Karpas-422 (cell line): ENCODE results near the gene REM2. TPM values are rescaled to one million over a fixed set of nuclear protein-coding genes. Genes with fewer than 3 reads are reported as not detected.
A peak's percentile ranks its signal among the peaks of the same experiment; 100 is the strongest.

Experiments
- DNase-seq: peaks from one replicate; pipeline ENCODE4 v3.0.0-alpha.2; 2015
- H2AFZ ChIP-seq: fragments of 200-600 bp; sonication (generic); 2 replicates; pipeline ENCODE4 v1.6.1; 2014; ENCODE audit warnings: antibody characterized with exemption, low read length, mixed read lengths
- H3K27ac ChIP-seq: fragments of 200-600 bp; sonication (generic); 2 replicates; pipeline ENCODE4 v1.5.1; 2014; ENCODE audit warnings: mild to moderate bottlenecking, low read length, moderate library complexity
- H3K27me3 ChIP-seq: fragments of 200-600 bp; sonication (generic); 2 replicates; pipeline ENCODE4 v1.6.1; 2014; ENCODE audit warnings: low read length, mixed read lengths
- H3K36me3 ChIP-seq: fragments of 200-600 bp; sonication (generic); 2 replicates; pipeline ENCODE4 v1.6.1; 2014; ENCODE audit warnings: low read length, mixed read lengths; ENCODE audit not compliant: insufficient read depth
- H3K4me1 ChIP-seq: fragments of 200-600 bp; sonication (generic); 2 replicates; pipeline ENCODE4 v1.6.1; 2014; ENCODE audit warnings: mild to moderate bottlenecking, low read length, mixed read lengths
- H3K4me2 ChIP-seq: fragments of 200-600 bp; sonication (generic); 2 replicates; pipeline ENCODE4 v1.6.1; 2014; ENCODE audit warnings: low read length, low read depth, mild to moderate bottlenecking; ENCODE audit not compliant: poor library complexity, severe bottlenecking
- H3K4me3 ChIP-seq: fragments of 200-600 bp; sonication (generic); 2 replicates; pipeline ENCODE4 v1.5.1; 2014; ENCODE audit warnings: mild to moderate bottlenecking, antibody characterized with exemption, low read length, mixed read lengths
- H3K79me2 ChIP-seq: fragments of 200-600 bp; sonication (generic); 2 replicates; pipeline ENCODE4 v1.6.1; 2014; ENCODE audit warnings: mild to moderate bottlenecking, low read length, mixed read lengths
- H3K9ac ChIP-seq: fragments of 200-600 bp; sonication (generic); 2 replicates; pipeline ENCODE4 v1.6.0; 2014; ENCODE audit warnings: low read length
- H3K9me2 ChIP-seq: fragments of 200-600 bp; sonication (generic), shearing (Covaris generic); replicated peaks from 2 replicates; pipeline ENCODE4 v1.6.0; 2014; ENCODE audit warnings: mild to moderate bottlenecking, low read length, moderate library complexity; ENCODE audit not compliant: insufficient read depth
- H3K9me3 ChIP-seq: fragments of 300-700, 200-600 bp; sonication (generic); 2 replicates; pipeline ENCODE4 v1.6.1; 2014; ENCODE audit warnings: low read length, mixed read lengths
- H4K20me1 ChIP-seq: fragments of 200-600 bp; sonication (generic); 2 replicates; pipeline ENCODE4 v1.6.1; 2014; ENCODE audit warnings: mild to moderate bottlenecking, antibody characterized with exemption, low read length, low read depth; ENCODE audit not compliant: insufficient read depth
- total RNA-seq: library from RNA; depleted of rRNA; stranded (reverse); fragments of >200 nt; shearing (Covaris generic); gene quantifications from 2 replicates; pipeline ENCODE4 v1.2.3, GENCODE V29; 2014; ENCODE audit warnings: low replicate concordance

The REM2 gene
- total RNA-seq, 1 experiment from 2014 or later: not detected

- Histone ChIP-seq H3K36me3 (0 out of 2 replicates have a peak, but pooled peaks cover 6% of the 10 kb centered on the region), H3K4me3 (no peak overlapping the region), H3K4me2 (no peak overlapping the region), H3K4me1 (peaks cover 25% of the 10 kb centered on the region), H3K79me2 (no peaks in the 10 kb centered on the region), H4K20me1 (no peaks in the 10 kb centered on the region; the same call in 1 of the 2 replicates), H3K9ac (no peak overlapping the region), H3K27ac (no peak overlapping the region), H3K9me2 (no peaks in the 10 kb centered on the region), H3K27me3 (no peaks in the 10 kb centered on the region), H3K9me3 (no peaks in the 10 kb centered on the region), H2AFZ (no peak overlapping the region)
- DNase-seq: no peak
These were observed 13.3 kb downstream of the REM2 start for GRCh38 chr14:22896356-22896755.

GRCh38 chr14:22896760-22897159 lies 13.7 kb downstream of the REM2 start:
- Histone ChIP-seq H3K27me3 (no peaks in the 10 kb centered on the region), H3K27ac (no peak overlapping the region), H4K20me1 (no peaks in the 10 kb centered on the region; the same call in 1 of the 2 replicates), H2AFZ (no peak overlapping the region), H3K4me3 (no peak overlapping the region), H3K4me2 (no peak overlapping the region), H3K79me2 (no peaks in the 10 kb centered on the region), H3K9me2 (no peaks in the 10 kb centered on the region), H3K9ac (no peak overlapping the region), H3K4me1 (peaks cover 25% of the 10 kb centered on the region), H3K36me3 (peaks cover 7% of the 10 kb centered on the region; the same call in 1 of the 2 replicates), H3K9me3 (no peaks in the 10 kb centered on the region)
- DNase-seq: no peak

- H4K20me1 ChIP-seq: no peaks in the 10 kb centered on the region; the same call in 1 of the 2 replicates
- no peak overlapping the region for H3K4me2 ChIP-seq
- no peak for DNase-seq
- no peak overlapping the region for H2AFZ ChIP-seq
- H3K9me3 ChIP-seq: no peaks in the 10 kb centered on the region
- H3K4me3 ChIP-seq: no peak overlapping the region
- H3K4me1 ChIP-seq: peaks cover 22% of the 10 kb centered on the region
- H3K9me2 ChIP-seq: no peaks in the 10 kb centered on the region
- no peak overlapping the region for H3K9ac ChIP-seq
- H3K36me3 ChIP-seq: peaks cover 12% of the 10 kb centered on the region; the same call in 1 of the 2 replicates
- H3K27me3 ChIP-seq: no peaks in the 10 kb centered on the region
- no peaks in the 10 kb centered on the region for H3K79me2 ChIP-seq
- H3K27ac ChIP-seq: no peak overlapping the region
These were observed 14.3 kb downstream of the REM2 start for GRCh38 chr14:22897357-22897756.

GRCh38 chr14:22898302-22899090 lies 15.5 kb downstream of the REM2 start:
- DNase-seq: no peak
- H3K36me3 ChIP-seq: peaks cover 19% of the 10 kb centered on the region
- H3K27me3 ChIP-seq: no peaks in the 10 kb centered on the region
- H3K4me1 ChIP-seq: peaks cover 11% of the 10 kb centered on the region
- H3K9me2 ChIP-seq: no peaks in the 10 kb centered on the region
- no peaks in the 10 kb centered on the region for H3K79me2 ChIP-seq
- no peaks in the 10 kb centered on the region; the same call in 1 of the 2 replicates for H4K20me1 ChIP-seq
- H3K9me3 ChIP-seq: no peaks in the 10 kb centered on the region
- H3K9ac ChIP-seq: no peak overlapping the region
- H2AFZ ChIP-seq: no peak overlapping the region
- no peak overlapping the region for H3K4me2 ChIP-seq
- H3K27ac ChIP-seq: no peak overlapping the region
- no peak overlapping the region for H3K4me3 ChIP-seq

GRCh38 chr14:22900081-22900799 lies 17.2 kb downstream of the REM2 start:
- peaks cover 36% of the 10 kb centered on the region for H3K36me3 ChIP-seq
- H3K27me3 ChIP-seq: no peaks in the 10 kb centered on the region
- H3K9ac ChIP-seq: no peak overlapping the region
- no peak overlapping the region for H3K4me2 ChIP-seq
- no peaks in the 10 kb centered on the region; the same call in 1 of the 2 replicates for H4K20me1 ChIP-seq
- no peaks in the 10 kb centered on the region for H3K9me3 ChIP-seq
- H3K9me2 ChIP-seq: no peaks in the 10 kb centered on the region
- H3K27ac ChIP-seq: no peak overlapping the region
- H2AFZ ChIP-seq: no peak overlapping the region
- H3K4me1 ChIP-seq: peaks cover 3% of the 10 kb centered on the region
- H3K79me2 ChIP-seq: no peaks in the 10 kb centered on the region
- peak; percentile 91 for DNase-seq
- no peak overlapping the region for H3K4me3 ChIP-seq

- H3K36me3 ChIP-seq: peaks cover 51% of the 10 kb centered on the region
These were observed 18.8 kb downstream of the REM2 start for GRCh38 chr14:22901799-22902198.

GRCh38 chr14:22903742-22904087 lies 20.7 kb downstream of the REM2 start:
- Histone ChIP-seq H2AFZ (no peak overlapping the region), H3K27ac (no peak overlapping the region), H3K4me2 (no peak overlapping the region), H3K4me3 (no peak overlapping the region), H3K9me3 (no peaks in the 10 kb centered on the region), H3K9ac (no peak overlapping the region), H3K4me1 (peaks cover 3% of the 10 kb centered on the region), H3K27me3 (no peaks in the 10 kb centered on the region), H3K79me2 (no peaks in the 10 kb centered on the region), H3K9me2 (no peaks in the 10 kb centered on the region), H3K36me3 (peaks cover 64% of the 10 kb centered on the region), H4K20me1 (no peaks in the 10 kb centered on the region; the same call in 1 of the 2 replicates)
- DNase-seq: no peak

More at GRCh38 chr14:22901799-22902198, 18.8 kb downstream of the REM2 start:
- H3K27me3 ChIP-seq: no peaks in the 10 kb centered on the region
- no peak overlapping the region for H3K27ac ChIP-seq
- no peaks in the 10 kb centered on the region for H3K79me2 ChIP-seq
- H4K20me1 ChIP-seq: no peaks in the 10 kb centered on the region; the same call in 1 of the 2 replicates
- H3K9ac ChIP-seq: no peak overlapping the region
- no peak overlapping the region for H3K4me3 ChIP-seq
- peaks cover 3% of the 10 kb centered on the region for H3K4me1 ChIP-seq
- DNase-seq: no peak
- no peak overlapping the region for H2AFZ ChIP-seq
- no peaks in the 10 kb centered on the region for H3K9me2 ChIP-seq
- no peaks in the 10 kb centered on the region for H3K9me3 ChIP-seq
- no peak overlapping the region for H3K4me2 ChIP-seq

GRCh38 chr14:22905627-22906026 lies 22.6 kb downstream of the REM2 start:
- H3K79me2 ChIP-seq: 0 out of 2 replicates have a peak, but pooled peaks cover 6% of the 10 kb centered on the region
- no peaks in the 10 kb centered on the region for H3K9me3 ChIP-seq
- H2AFZ ChIP-seq: no peak overlapping the region
- no peak overlapping the region for H3K4me3 ChIP-seq
- no peaks in the 10 kb centered on the region for H3K9me2 ChIP-seq
- no peak overlapping the region for H3K9ac ChIP-seq
- no peaks in the 10 kb centered on the region for H3K27me3 ChIP-seq
- H3K4me2 ChIP-seq: no peak overlapping the region
- peaks cover 74% of the 10 kb centered on the region for H3K36me3 ChIP-seq
- no peak for DNase-seq
- H4K20me1 ChIP-seq: no peaks in the 10 kb centered on the region
- H3K4me1 ChIP-seq: no peaks in the 10 kb centered on the region
- no peak overlapping the region for H3K27ac ChIP-seq
